ENCODE results near the gene DRC7.
A peak's percentile ranks its signal among the peaks of the same experiment; 100 is the strongest.

The DRC7 gene

GRCh38 chr16:57683636-57684545 lies 10.7 kb upstream of the DRC7 start:
- CTCF ChIA-PET = interaction anchor here (0.8 to 9.5 kb wide), 8 partner anchors 9 to 52 kb away, joined by 3 to 72 read pairs (median 9); no protein-coding TSS in a partner anchor
- Histone ChIP-seq H3K27me3 (replicated peaks in 2 of 5; ENCODE audit: control insufficient read depth in 4 of 5, insufficient read depth in 5 of 5, low read length in 4 of 5) (no peaks in the 10 kb centered on the region), H3K36me3 (ENCODE audit: control insufficient read depth in 4 of 4, insufficient read depth in 4 of 4, low read length in 3 of 4) (peaks cover 0 to 3% (median 0%) of the 10 kb centered on the region in 4 experiments), H3K27ac (ENCODE audit: insufficient read depth in 1 of 2, low read depth in 1 of 2, low read length in 2 of 2, poor library complexity in 1 of 2, severe bottlenecking in 2 of 2) (peak overlapping the region in 1 of 2 experiments; percentile 30), H3K9me3 (ENCODE audit: control extremely low read depth in 1 of 5, control insufficient read depth in 4 of 5, insufficient read depth in 2 of 5, low read depth in 1 of 5, low read length in 4 of 5) (no peaks in the 10 kb centered on the region), H3K4me3 (ENCODE audit: control insufficient read depth in 1 of 7, extremely low read depth in 1 of 7, insufficient read depth in 4 of 7, low read depth in 2 of 7, low read length in 6 of 7) (no peak overlapping the region), H3K4me1 (ENCODE audit: control extremely low read depth in 1 of 4, control insufficient read depth in 4 of 4, insufficient read depth in 4 of 4, low read length in 3 of 4) (peaks cover 9 to 89% (median 75%) of the 10 kb centered on the region in 4 experiments)
- POLR2A ChIA-PET = interaction anchor here (0.5 to 0.7 kb wide), 2 partner anchors 9 to 65 kb away, joined by 3 to 5 read pairs; no protein-coding TSS in a partner anchor
- DNase-seq = no peak
- whole genome bisulfite sequencing (ENCODE audit: insufficient coverage) = 88% methylated on average over 8 of the region's 18 CpGs

- no peak overlapping the region for H3K4me3 ChIP-seq (ENCODE audit: control insufficient read depth in 1 of 7, extremely low read depth in 1 of 7, insufficient read depth in 4 of 7, low read depth in 2 of 7, low read length in 6 of 7)
- H3K4me1 ChIP-seq (ENCODE audit: control extremely low read depth in 1 of 4, control insufficient read depth in 4 of 4, insufficient read depth in 4 of 4, low read length in 3 of 4) = peaks cover 11 to 89% (median 74%) of the 10 kb centered on the region in 4 experiments
- CTCF ChIA-PET = interaction anchor here (0.8 to 9.5 kb wide), 8 partner anchors 9 to 52 kb away, joined by 3 to 72 read pairs (median 4); partner anchors contain the start of genes DRC7 and KATNB1
Observed at GRCh38 chr16:57684626-57685358, 9.8 kb upstream of the DRC7 start.

GRCh38 chr16:57685633-57686032 lies 9.0 kb upstream of the DRC7 start:
- Histone ChIP-seq H3K9me3 (ENCODE audit: control extremely low read depth in 1 of 5, control insufficient read depth in 4 of 5, insufficient read depth in 2 of 5, low read depth in 1 of 5, low read length in 4 of 5) (no peaks in the 10 kb centered on the region), H3K36me3 (ENCODE audit: control insufficient read depth in 4 of 4, insufficient read depth in 4 of 4, low read length in 3 of 4) (peaks cover 0 to 3% (median 0%) of the 10 kb centered on the region in 4 experiments), H3K4me1 (ENCODE audit: control extremely low read depth in 1 of 4, control insufficient read depth in 4 of 4, insufficient read depth in 4 of 4, low read length in 3 of 4) (peaks cover 11 to 86% (median 73%) of the 10 kb centered on the region in 4 experiments), H3K27ac (ENCODE audit: insufficient read depth in 1 of 2, low read depth in 1 of 2, low read length in 2 of 2, poor library complexity in 1 of 2, severe bottlenecking in 2 of 2) (no peak overlapping the region), H3K27me3 (replicated peaks in 2 of 5; ENCODE audit: control insufficient read depth in 4 of 5, insufficient read depth in 5 of 5, low read length in 4 of 5) (no peaks in the 10 kb centered on the region), H3K4me3 (ENCODE audit: control insufficient read depth in 1 of 7, extremely low read depth in 1 of 7, insufficient read depth in 4 of 7, low read depth in 2 of 7, low read length in 6 of 7) (no peak overlapping the region)
- POLR2A ChIA-PET = no interaction called here
- DNase-seq = no peak
- WGBS (ENCODE audit: insufficient coverage) = 96% methylated on average over 8 of the region's 11 CpGs
- CTCF ChIA-PET = interaction anchor here (0.9 to 9.5 kb wide), 5 partner anchors 9 to 51 kb away, joined by 3 to 72 read pairs (median 4); partner anchors contain the start of genes DRC7 and KATNB1

More at GRCh38 chr16:57684626-57685358, 9.8 kb upstream of the DRC7 start:
- H3K9me3 ChIP-seq (ENCODE audit: control extremely low read depth in 1 of 5, control insufficient read depth in 4 of 5, insufficient read depth in 2 of 5, low read depth in 1 of 5, low read length in 4 of 5) = no peaks in the 10 kb centered on the region
- POLR2A ChIA-PET = interaction anchor here (0.5 to 0.7 kb wide), 2 partner anchors 10 to 64 kb away, joined by 3 to 5 read pairs; no protein-coding TSS in a partner anchor
- peak overlapping the region in 1 of 2 experiments; percentile 46 for H3K27ac ChIP-seq (ENCODE audit: insufficient read depth in 1 of 2, low read depth in 1 of 2, low read length in 2 of 2, poor library complexity in 1 of 2, severe bottlenecking in 2 of 2)
- WGBS (ENCODE audit: insufficient coverage) = 89% methylated on average over 7 of the region's 8 CpGs
- H3K27me3 ChIP-seq (replicated peaks in 2 of 5; ENCODE audit: control insufficient read depth in 4 of 5, insufficient read depth in 5 of 5, low read length in 4 of 5) = no peaks in the 10 kb centered on the region
- H3K36me3 ChIP-seq (ENCODE audit: control insufficient read depth in 4 of 4, insufficient read depth in 4 of 4, low read length in 3 of 4) = peaks cover 0 to 3% (median 0%) of the 10 kb centered on the region in 4 experiments
- no peak for DNase-seq

GRCh38 chr16:57686577-57686976 lies 8.0 kb upstream of the DRC7 start:
- CTCF ChIA-PET = interaction anchor here (1.4 to 9.5 kb wide), 3 partner anchors 11 to 35 kb away, joined by 3 to 72 read pairs (median 16); no protein-coding TSS in a partner anchor
- POLR2A ChIA-PET = no interaction called here
- Histone ChIP-seq H3K36me3 (ENCODE audit: control insufficient read depth in 4 of 4, insufficient read depth in 4 of 4, low read length in 3 of 4) (peaks cover 0 to 3% (median 0%) of the 10 kb centered on the region in 4 experiments), H3K27me3 (replicated peaks in 2 of 5; ENCODE audit: control insufficient read depth in 4 of 5, insufficient read depth in 5 of 5, low read length in 4 of 5) (no peaks in the 10 kb centered on the region), H3K4me1 (ENCODE audit: control extremely low read depth in 1 of 4, control insufficient read depth in 4 of 4, insufficient read depth in 4 of 4, low read length in 3 of 4) (peaks cover 14 to 89% (median 77%) of the 10 kb centered on the region in 4 experiments), H3K27ac (ENCODE audit: insufficient read depth in 1 of 2, low read depth in 1 of 2, low read length in 2 of 2, poor library complexity in 1 of 2, severe bottlenecking in 2 of 2) (peak overlapping the region in 1 of 2 experiments; percentile 99), H3K9me3 (ENCODE audit: control extremely low read depth in 1 of 5, control insufficient read depth in 4 of 5, insufficient read depth in 2 of 5, low read depth in 1 of 5, low read length in 4 of 5) (no peaks in the 10 kb centered on the region), H3K4me3 (ENCODE audit: control insufficient read depth in 1 of 7, extremely low read depth in 1 of 7, insufficient read depth in 4 of 7, low read depth in 2 of 7, low read length in 6 of 7) (no peak overlapping the region)
- WGBS (ENCODE audit: insufficient coverage) = 100% methylated on average over 2 of the region's 4 CpGs
- no peak for DNase-seq

- peaks cover 0 to 3% (median 0%) of the 10 kb centered on the region in 4 experiments for H3K36me3 ChIP-seq (ENCODE audit: control insufficient read depth in 4 of 4, insufficient read depth in 4 of 4, low read length in 3 of 4)
- H3K4me3 ChIP-seq (ENCODE audit: control insufficient read depth in 1 of 7, extremely low read depth in 1 of 7, insufficient read depth in 4 of 7, low read depth in 2 of 7, low read length in 6 of 7) = no peak overlapping the region
- peaks cover 17 to 88% (median 76%) of the 10 kb centered on the region in 4 experiments for H3K4me1 ChIP-seq (ENCODE audit: control extremely low read depth in 1 of 4, control insufficient read depth in 4 of 4, insufficient read depth in 4 of 4, low read length in 3 of 4)
- POLR2A ChIA-PET = no interaction called here
- peak in 2 of 3 donors; percentile 45 to 67 for DNase-seq
- 0% methylated on average over 1 of the region's 3 CpGs for WGBS (ENCODE audit: insufficient coverage)
- H3K27ac ChIP-seq (ENCODE audit: insufficient read depth in 1 of 2, low read depth in 1 of 2, low read length in 2 of 2, poor library complexity in 1 of 2, severe bottlenecking in 2 of 2) = peak overlapping the region; percentile 97 to 99
- H3K9me3 ChIP-seq (ENCODE audit: control extremely low read depth in 1 of 5, control insufficient read depth in 4 of 5, insufficient read depth in 2 of 5, low read depth in 1 of 5, low read length in 4 of 5) = no peaks in the 10 kb centered on the region
- CTCF ChIA-PET = interaction anchor here (1.4 to 9.5 kb wide), 3 partner anchors 12 to 34 kb away, joined by 3 to 72 read pairs (median 16); no protein-coding TSS in a partner anchor
- no peaks in the 10 kb centered on the region for H3K27me3 ChIP-seq (replicated peaks in 2 of 5; ENCODE audit: control insufficient read depth in 4 of 5, insufficient read depth in 5 of 5, low read length in 4 of 5)
Observed at GRCh38 chr16:57687363-57687929, 7.2 kb upstream of the DRC7 start.

GRCh38 chr16:57688487-57688986 lies 6.1 kb upstream of the DRC7 start:
- H3K27me3 ChIP-seq (replicated peaks in 2 of 5; ENCODE audit: control insufficient read depth in 4 of 5, insufficient read depth in 5 of 5, low read length in 4 of 5) = no peaks in the 10 kb centered on the region
- 100% methylated on average over 2 of the region's 4 CpGs for WGBS (ENCODE audit: insufficient coverage)
- peak overlapping the region in 5 of 7 experiments; percentile 13 to 73 (median 67) for H3K4me3 ChIP-seq (ENCODE audit: control insufficient read depth in 1 of 7, extremely low read depth in 1 of 7, insufficient read depth in 4 of 7, low read depth in 2 of 7, low read length in 6 of 7)
- ChIA-PET POLR2A (interaction anchor here (1.1 to 2.0 kb wide), 3 partner anchors 21 to 48 kb away, joined by 5 to 9 read pairs (median 7); partner anchors contain the start of gene KATNB1), CTCF (interaction anchor here (0.9 to 9.5 kb wide), 5 partner anchors 11 to 146 kb away, joined by 3 to 72 read pairs (median 3); partner anchors contain the start of gene ADGRG5)
- peaks cover 0 to 3% (median 0%) of the 10 kb centered on the region in 4 experiments for H3K36me3 ChIP-seq (ENCODE audit: control insufficient read depth in 4 of 4, insufficient read depth in 4 of 4, low read length in 3 of 4)
- H3K9me3 ChIP-seq (ENCODE audit: control extremely low read depth in 1 of 5, control insufficient read depth in 4 of 5, insufficient read depth in 2 of 5, low read depth in 1 of 5, low read length in 4 of 5) = no peaks in the 10 kb centered on the region
- peaks cover 17 to 89% (median 79%) of the 10 kb centered on the region in 4 experiments for H3K4me1 ChIP-seq (ENCODE audit: control extremely low read depth in 1 of 4, control insufficient read depth in 4 of 4, insufficient read depth in 4 of 4, low read length in 3 of 4)
- peak overlapping the region; percentile 97 to 99 for H3K27ac ChIP-seq (ENCODE audit: insufficient read depth in 1 of 2, low read depth in 1 of 2, low read length in 2 of 2, poor library complexity in 1 of 2, severe bottlenecking in 2 of 2)
- peak in 2 of 3 donors; percentile 32 to 37 for DNase-seq
